ENCODE data around the gene RAX.

RAX gene

GRCh38 chr18:59219672-59220163 lies 53.5 kb downstream of the RAX start, which contains the start of gene GRP:
GRP (plus strand) TSS chr18:59220158; CDS start chr18:59220266, 108 bp downstream.
- TF ChIP-seq ELF4 (IDR thresholded peaks at IDR 0.05) = no peak
- no peak for TF ChIP-seq BHLHE40 (IDR thresholded peaks at IDR 0.05; ENCODE audit: borderline replicate concordance)
- TF ChIP-seq ZNF384 (IDR thresholded peaks at IDR 0.05) = no peak
- TF ChIP-seq ARNT (IDR thresholded peaks at IDR 0.05) = no peak
- no peak for TF ChIP-seq FOXK2 (IDR thresholded peaks at IDR 0.05)
- no peak for TF ChIP-seq LEF1 (IDR thresholded peaks at IDR 0.05; ENCODE audit: borderline replicate concordance)
- POLR2A ChIA-PET = no interaction called here
- DNase-seq (ENCODE audit: extremely low spot score) = peak; percentile 12
- CTCF ChIA-PET = no interaction called here

- no peak for DNase-seq (ENCODE audit: extremely low spot score)
- TF ChIP-seq SUZ12 (IDR thresholded peaks at IDR 0.05) (no peak), LEF1 (IDR thresholded peaks at IDR 0.05; ENCODE audit: borderline replicate concordance) (no peak), TARDBP (IDR thresholded peaks at IDR 0.05) (no peak), FOXM1 (IDR thresholded peaks at IDR 0.05; ENCODE audit: borderline replicate concordance) (no peak), L3MBTL2 (conservative IDR thresholded peaks at IDR 0.05) (no peak), NFRKB (IDR thresholded peaks at IDR 0.05) (no peak), BHLHE40 (IDR thresholded peaks at IDR 0.05; ENCODE audit: borderline replicate concordance) (no peak), PKNOX1 (IDR thresholded peaks at IDR 0.05) (no peak), ARNT (IDR thresholded peaks at IDR 0.05) (no peak), HDGF (IDR thresholded peaks at IDR 0.05; ENCODE audit: borderline replicate concordance) (no peak), CTBP1 (IDR thresholded peaks at IDR 0.05; ENCODE audit: borderline replicate concordance) (no peak), SP1 (IDR thresholded peaks at IDR 0.05) (no peak), ELF4 (IDR thresholded peaks at IDR 0.05) (no peak), FOXA1 (IDR thresholded peaks at IDR 0.05) (no peak)
- CTCF ChIA-PET = no interaction called here
- POLR2A ChIA-PET = no interaction called here
These were observed 55.2 kb downstream of the RAX start for GRCh38 chr18:59218018-59218417.

Data from HEK293T (cell line).